Ovary (tissue), 10 donors: ENCODE data around the gene THBS4. TPM values are rescaled to one million over a fixed set of nuclear protein-coding genes. Genes with fewer than 3 reads are reported as not detected.

Source experiments
- DNase-seq, 5 donors: peaks; one replicate each; pipeline ENCODE4 v3.0.0-alpha.2; 2019 to 2020
- H3K27ac ChIP-seq, 2 donors: fragments of 200-600 bp; one replicate each; pipeline versions ENCODE4 v1.5.1 to v1.8.0; 2019 to 2022
- H3K27me3 ChIP-seq: fragments of 200-600 bp; one replicate; pipeline ENCODE4 v1.8.0; 2022
- H3K36me3 ChIP-seq: fragments of 200-600 bp; sonication (generic); one replicate; pipeline ENCODE4 v1.5.1; 2019
- H3K4me1 ChIP-seq: one replicate; pipeline ENCODE4 v1.8.1; 2013; ENCODE audit warnings: mild to moderate bottlenecking, moderate library complexity; ENCODE audit not compliant: insufficient read depth
- H3K4me3 ChIP-seq: fragments of 200-600 bp; sonication (generic); one replicate; pipeline ENCODE4 v1.5.1; 2017
- H3K9me3 ChIP-seq, 2 donors: fragments of 200-600 bp in 1 of 2; sonication (generic) in 1 of 2; one replicate each; pipeline versions ENCODE4 v1.5.1 to v1.8.1; 2013 to 2019; ENCODE audit warnings: mild to moderate bottlenecking in 1 of 2, moderate library complexity in 1 of 2
- CTCF ChIP-seq, 3 donors: fragments of 450-650 bp in 2 of 3; fragments of 200-600 bp in 1 of 3; IDR thresholded peaks; one replicate each; pipeline versions ENCODE4 v1.5.1 to v1.8.0; 2016 to 2022; ENCODE audit warnings: antibody characterized with exemption in 3 of 3, mild to moderate bottlenecking in 1 of 3
- EP300 ChIP-seq: sonication (generic); formaldehyde crosslinking; IDR thresholded peaks from one replicate; pipeline ENCODE4 v1.6.1; 2017; ENCODE audit warnings: antibody characterized with exemption
- POLR2A ChIP-seq: fragments of 450-650 bp; IDR thresholded peaks from one replicate; pipeline ENCODE4 v1.6.1; 2017; ENCODE audit warnings: antibody characterized with exemption, mild to moderate bottlenecking, moderate library complexity
- WGBS, 3 donors: extraction: QIAGEN DNeasy Blood & Tissue Kit in 1 of 3; methylation state at CpG; one replicate each; pipeline versions ENCODE4 v1.1.5 to v1.1.7; 2013 to 2017; 5-methylcytosine and 5-hydroxymethylcytosine counted together
- intact Hi-C, 4 donors: fragments of 100-400 bp; cut with DNase I; formaldehyde crosslinking; loops; one replicate each; pipeline versions ENCODE4 v1.11.0 to v1.15.1; 2022 to 2023
- long read RNA-seq, 3 donors: library from polyadenylated mRNA in 2 of 3; unstranded in 2 of 3; transcript quantifications; one replicate each; pipeline ENCODE4 v2.0.0 and lab custom pipeline, GENCODE V29; 2021 to 2026
- polyA plus RNA-seq, 2 donors: library from polyadenylated mRNA; stranded (reverse); fragments of 200-250 nt in 1 of 2; fragments of 350-450 nt in 1 of 2; fragmentation: Illumina TruSeq in 1 of 2; extraction: RNeasy Lipid Tissue Mini Kit (QIAGEN cat#74804) in 1 of 2; gene quantifications; one replicate each; pipeline ENCODE4 v1.2.3, GENCODE V29; 2013 to 2014
- total RNA-seq, 7 donors: library from RNA; depleted of rRNA in 2 of 7; stranded (reverse); fragments of >200 nt in 2 of 7; fragmentation: NEBNext Ultra II Directional in 3 of 7; extraction: Animal tissue kit (Norgen Biotek cat#: 25700) in 3 of 7; gene quantifications; one replicate each; pipeline versions ENCODE4 v1.1.0 to v1.2.4, GENCODE V29; 2016 to 2023
- donor health status: DM: no; HTN: no; CAD: no; lungs with moderate emphysema.
- donor health status: DM: no; HTN: no; CAD: no.
- donor health status: Bipolar disorder and iron deficiency.
- donor health status: DM: yes; HTN: yes; CAD: no.
- donor health status: DM: no; HTN: no; CAD: no.
- donor health status: DM: yes; HTN: yes; CAD: no.

Gene THBS4
- total RNA-seq (10 to 100 TPM in 1 of 7 donors, 1 to 10 TPM in 6; 1.9 to 10.9 (median 4.6) TPM), polyA plus RNA-seq (10 to 100 TPM in 1 of 2 donors, 1 to 10 TPM in 1; 9.7 to 89.6 TPM)
- long read RNA-seq, donor 1, partial matches to known transcripts = 0 of 4 reads
- long read RNA-seq, donor 1, other reads (novel, unspliced or antisense) = 4 of 4 reads
- long read RNA-seq, donor 2, partial matches to known transcripts = 0 of 1 reads
- long read RNA-seq, donor 2, other reads (novel, unspliced or antisense) = 0 of 1 reads
- long read RNA-seq, donor 3, transcript THBS4-201 (22 exons, 3,222 nt) = major isoform, 17 of 27 reads
- long read RNA-seq, donor 3, partial matches to known transcripts = 4 of 27 reads
- long read RNA-seq, donor 3, other reads (novel, unspliced or antisense) = 6 of 27 reads

- 6 to 10% (median 7%) methylated on average over 62 to 76 of the region's 76 CpGs for WGBS, 3 donors
- TF ChIP-seq CTCF (IDR thresholded peaks at IDR 0.05) (no peak), EP300 (no peak), POLR2A (no peak)
- DNase-seq = peak in 2 of 5 donors; percentile 34
- no peaks in the 10 kb centered on the region for H3K4me1 ChIP-seq
- no peaks in the 10 kb centered on the region for H3K9me3 ChIP-seq
- H3K36me3 ChIP-seq = no peaks in the 10 kb centered on the region
- H3K27ac ChIP-seq = no peak within 1 kb of the TSS
- no peak within 1 kb of the TSS for H3K4me3 ChIP-seq
- no peaks in the 10 kb centered on the region for H3K27me3 ChIP-seq
- intact Hi-C loops = no loop called here
Measured at GRCh38 chr5:80034962-80035821, at the start of gene THBS4. Gene THBS4 (plus strand): TSS chr5:80035348. CDS start chr5:80035538, 190 bp downstream.

- no peak overlapping the region for H3K27ac ChIP-seq
- no peaks in the 10 kb centered on the region for H3K27me3 ChIP-seq
- H3K4me1 ChIP-seq = no peaks in the 10 kb centered on the region
- TF ChIP-seq POLR2A (no peak), CTCF (IDR thresholded peaks at IDR 0.05) (no peak), EP300 (no peak)
- DNase-seq = no peak
- no peaks in the 10 kb centered on the region for H3K36me3 ChIP-seq
- H3K4me3 ChIP-seq = no peak overlapping the region
- no peaks in the 10 kb centered on the region for H3K9me3 ChIP-seq
- intact Hi-C loops = no loop called here
Measured at GRCh38 chr5:79986260-79986659, 48.9 kb upstream of the THBS4 start.

GRCh38 chr5:79990205-79990597 is 44.9 kb upstream of the THBS4 start:
- intact Hi-C loops = no loop called here
- peak overlapping the region; percentile 83 for H3K4me3 ChIP-seq
- TF ChIP-seq EP300 (no peak), CTCF (IDR thresholded peaks at IDR 0.05) (no peak), POLR2A (no peak)

GRCh38 chr5:79990598-79991507 is 44.3 kb upstream of the THBS4 start, which contains the start of gene MTX3:
Gene MTX3 (minus strand): TSS chr5:79991262. CDS start chr5:79991238, 24 bp downstream.
- peak; percentile 33 for TF ChIP-seq POLR2A
- TF ChIP-seq CTCF (IDR thresholded peaks at IDR 0.05) = no peak
- no peak for TF ChIP-seq EP300
- Histone ChIP-seq H3K36me3 (no peaks in the 10 kb centered on the region), H3K9me3 (no peaks in the 10 kb centered on the region), H3K27me3 (no peaks in the 10 kb centered on the region), H3K4me3 (peak within 1 kb of the TSS; percentile 83), H3K27ac (peak within 1 kb of the TSS; percentile 58 to 80), H3K4me1 (peaks cover 2% of the 10 kb centered on the region)
- intact Hi-C loops = no loop called here
- 0% methylated on average over 32 to 50 of the region's 50 CpGs for WGBS, 3 donors
- DNase-seq = peak; percentile 82 to 91 (median 87)

More at GRCh38 chr5:79990205-79990597, 44.9 kb upstream of the THBS4 start:
- Histone ChIP-seq H3K9me3 (no peaks in the 10 kb centered on the region), H3K27ac (peak overlapping the region in 1 of 2 donors; percentile 58), H3K4me1 (peaks cover 2% of the 10 kb centered on the region), H3K27me3 (no peaks in the 10 kb centered on the region), H3K36me3 (no peaks in the 10 kb centered on the region)
- 16 to 34% (median 22%) methylated on average over 6 of the region's 6 CpGs for WGBS, 3 donors
- no peak for DNase-seq
